Stimulated activated memory B cell treated with anti-CD40 and anti-IgM and Interleukin-4, amounts not matched to agents 10 μg/mL and 1 μg/mL and 100 μg/mL, for 72 hours (primary cell): Measurements from ENCODE around the gene SLFN13.
"Not testable (repeated sequence)": the region's sequence is repeated elsewhere in the genome, so short reads cannot be mapped to it uniquely, and the experiment has no call there.

Experiments
- ATAC-seq: fragments of 150-1000 bp; cut with Tn5 transposase; 2 replicates; pipeline ENCODE4 v1.10.0; 2021
- H3K27ac Mint-ChIP-seq: one replicate; pipeline ENCODE4 v1.8.0; 2022; ENCODE audit warnings: mild to moderate bottlenecking, mixed read lengths
- H3K27me3 Mint-ChIP-seq: one replicate; pipeline ENCODE4 v1.8.0; 2022; ENCODE audit warnings: mixed read lengths
- H3K36me3 Mint-ChIP-seq: one replicate; pipeline ENCODE4 v1.8.0; 2022; ENCODE audit warnings: mixed read lengths
- H3K4me1 Mint-ChIP-seq: one replicate; pipeline ENCODE4 v1.8.0; 2022; ENCODE audit warnings: mixed read lengths
- H3K4me3 Mint-ChIP-seq: one replicate; pipeline ENCODE4 v1.8.0; 2022; ENCODE audit warnings: mild to moderate bottlenecking, moderate library complexity, mixed read lengths
- H3K9me3 Mint-ChIP-seq: one replicate; pipeline ENCODE4 v1.8.0; 2022; ENCODE audit warnings: mixed read lengths

Gene SLFN13

DNA sequence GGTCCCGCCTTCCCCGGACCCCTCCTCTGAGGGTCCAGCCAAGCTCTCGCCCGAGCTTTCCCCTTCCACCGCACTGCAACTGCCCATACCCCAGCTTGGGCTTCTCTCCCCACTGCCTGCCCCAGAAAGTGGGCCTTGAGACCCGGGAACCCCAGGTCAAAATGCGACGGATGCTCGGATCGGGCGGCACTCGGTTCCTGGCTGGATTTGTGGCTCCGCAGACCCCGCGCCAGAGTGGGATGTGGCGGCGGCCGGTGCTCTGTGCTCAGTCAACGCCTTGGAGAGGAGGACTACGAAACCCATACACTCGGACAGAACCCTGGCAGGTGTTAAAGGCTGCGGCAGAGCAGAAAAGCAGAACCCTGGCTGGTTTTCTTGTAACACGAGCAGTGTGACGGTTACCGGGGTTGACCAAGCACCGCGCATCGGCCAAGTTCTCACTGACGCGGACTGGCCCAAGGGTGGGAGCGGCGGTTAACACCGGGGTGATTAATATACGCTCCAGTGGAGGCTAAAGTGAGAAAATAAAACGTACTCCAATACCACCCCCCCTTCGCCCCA lies 885 bp upstream of the SLFN13 start:
- H3K27me3 Mint-ChIP-seq, result no peaks in the 10 kb centered on the region
- peak overlapping the region; percentile 93 for H3K4me3 Mint-ChIP-seq
- no peaks in the 10 kb centered on the region for H3K9me3 Mint-ChIP-seq
- ATAC-seq, result peak; percentile 59
- peak overlapping the region; percentile 86 for H3K27ac Mint-ChIP-seq
- H3K36me3 Mint-ChIP-seq, result no peaks in the 10 kb centered on the region
- H3K4me1 Mint-ChIP-seq, result peaks cover 23% of the 10 kb centered on the region

DNA sequence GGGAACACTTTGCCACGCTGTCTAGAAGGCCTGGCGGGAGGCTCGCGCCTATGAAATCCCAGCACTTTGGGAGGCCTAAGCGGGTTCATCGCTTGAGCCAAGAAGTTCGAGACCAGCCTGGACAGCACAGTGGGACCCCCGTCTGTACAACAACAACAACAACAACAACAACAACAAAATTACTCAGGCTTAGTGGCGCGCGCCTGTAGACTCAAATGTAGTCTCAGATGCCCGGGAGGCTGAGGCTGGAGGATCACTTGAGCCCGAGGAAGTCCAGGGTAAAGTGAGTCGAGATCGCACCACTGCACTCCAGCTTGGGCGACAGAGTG lies 297 bp upstream of the SLFN13 start:
- no peak for ATAC-seq
- no peaks in the 10 kb centered on the region for H3K36me3 Mint-ChIP-seq
- no peaks in the 10 kb centered on the region for H3K9me3 Mint-ChIP-seq
- peak overlapping the region; percentile 86 for H3K27ac Mint-ChIP-seq
- peak overlapping the region; percentile 93 for H3K4me3 Mint-ChIP-seq
- no peaks in the 10 kb centered on the region for H3K27me3 Mint-ChIP-seq
- peaks cover 23% of the 10 kb centered on the region for H3K4me1 Mint-ChIP-seq

DNA sequence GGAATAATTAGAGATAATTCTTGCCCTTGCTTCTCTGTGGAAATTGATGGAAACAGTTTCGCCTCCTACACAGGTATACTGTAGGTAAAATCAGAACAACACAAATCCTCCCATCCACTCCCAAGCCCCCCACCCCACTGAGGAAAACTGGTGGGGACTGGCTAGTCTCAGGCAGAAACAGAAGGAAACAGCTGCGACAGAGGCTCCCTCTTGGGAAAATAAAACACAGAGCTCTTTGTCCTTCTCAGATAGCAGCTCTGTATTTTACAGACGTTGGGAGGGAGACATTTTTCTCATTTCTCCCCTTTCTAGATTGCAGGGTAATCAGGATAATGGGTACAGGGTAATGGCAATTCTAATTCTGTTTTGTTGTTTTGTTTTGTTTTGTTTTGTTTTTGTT lies 1.1 kb downstream of the SLFN13 start:
- Mint-ChIP-seq H3K9me3 (no peaks in the 10 kb centered on the region), H3K27me3 (no peaks in the 10 kb centered on the region), H3K4me1 (peaks cover 23% of the 10 kb centered on the region), H3K27ac (peak overlapping the region; percentile 86), H3K4me3 (peak overlapping the region; percentile 93), H3K36me3 (no peaks in the 10 kb centered on the region)
- no peak for ATAC-seq

DNA sequence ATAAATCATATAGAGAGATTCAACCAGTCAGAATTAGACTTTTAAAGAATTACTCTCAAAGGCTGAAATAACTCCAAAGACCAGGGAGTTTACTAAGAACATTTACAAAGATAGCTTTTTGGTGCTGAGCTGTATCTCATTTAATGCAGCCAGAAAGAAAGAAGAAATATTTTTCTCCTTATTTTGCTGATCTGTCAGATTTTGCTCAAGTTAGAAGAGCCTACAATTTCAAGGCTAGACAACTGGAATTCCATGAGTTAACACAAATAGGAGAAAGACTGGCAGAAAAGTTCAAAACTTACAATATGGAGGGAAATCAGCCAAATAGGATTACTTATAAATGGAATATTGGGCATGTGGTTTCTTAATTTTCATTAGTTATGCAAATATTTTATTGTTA lies 10.1 kb downstream of the SLFN13 start:
- Mint-ChIP-seq H3K9me3 (no peaks in the 10 kb centered on the region), H3K27ac (no peak overlapping the region), H3K36me3 (no peaks in the 10 kb centered on the region), H3K27me3 (no peaks in the 10 kb centered on the region), H3K4me3 (no peak overlapping the region), H3K4me1 (peaks cover 7% of the 10 kb centered on the region)
- ATAC-seq, result no peak

DNA sequence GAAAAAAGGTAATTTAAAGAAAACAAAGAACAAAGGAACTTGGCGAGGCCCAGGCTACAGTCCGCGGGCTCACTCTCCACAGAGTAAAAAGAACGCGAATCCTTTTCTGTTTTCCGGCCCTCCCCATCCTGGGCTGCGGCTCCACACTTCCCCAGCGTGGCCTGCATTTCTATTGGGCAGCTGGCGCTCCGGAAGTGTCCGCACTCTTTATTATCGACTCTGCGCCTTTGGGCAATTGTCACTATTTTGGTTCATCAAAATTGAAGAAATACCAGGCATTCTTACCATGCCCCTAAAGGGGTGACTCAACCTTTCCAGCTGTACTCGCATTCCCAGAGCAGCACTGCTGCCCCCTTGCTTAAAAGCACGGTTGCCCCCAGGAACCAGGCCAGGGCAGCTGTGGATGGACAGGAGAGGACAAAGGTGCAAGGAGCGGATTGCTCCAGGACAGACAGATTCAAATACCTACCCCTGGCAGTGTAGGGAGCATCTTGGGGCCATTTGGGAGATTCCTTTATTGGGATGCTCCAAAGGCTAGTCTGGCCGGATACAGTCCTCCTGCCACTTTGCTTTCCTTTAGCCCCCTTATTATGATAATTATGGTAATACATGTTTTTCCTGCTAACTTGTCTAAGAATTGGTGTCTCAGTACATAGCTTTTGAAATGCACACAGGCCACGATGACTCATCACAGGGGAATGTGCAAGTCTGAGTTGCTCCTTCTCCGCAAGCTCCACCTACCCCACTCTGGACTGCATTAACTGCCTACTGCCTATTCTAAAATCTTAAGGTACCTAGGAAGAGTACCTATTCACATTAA lies 15.3 kb downstream of the SLFN13 start:
- no peaks in the 10 kb centered on the region for H3K36me3 Mint-ChIP-seq
- H3K4me3 Mint-ChIP-seq, result peak overlapping the region; percentile 93
- H3K9me3 Mint-ChIP-seq, result no peaks in the 10 kb centered on the region
- peak overlapping the region; percentile 87 for H3K27ac Mint-ChIP-seq
- ATAC-seq, result peak; percentile 64
- no peaks in the 10 kb centered on the region for H3K27me3 Mint-ChIP-seq
- H3K4me1 Mint-ChIP-seq, result peaks cover 34% of the 10 kb centered on the region

DNA sequence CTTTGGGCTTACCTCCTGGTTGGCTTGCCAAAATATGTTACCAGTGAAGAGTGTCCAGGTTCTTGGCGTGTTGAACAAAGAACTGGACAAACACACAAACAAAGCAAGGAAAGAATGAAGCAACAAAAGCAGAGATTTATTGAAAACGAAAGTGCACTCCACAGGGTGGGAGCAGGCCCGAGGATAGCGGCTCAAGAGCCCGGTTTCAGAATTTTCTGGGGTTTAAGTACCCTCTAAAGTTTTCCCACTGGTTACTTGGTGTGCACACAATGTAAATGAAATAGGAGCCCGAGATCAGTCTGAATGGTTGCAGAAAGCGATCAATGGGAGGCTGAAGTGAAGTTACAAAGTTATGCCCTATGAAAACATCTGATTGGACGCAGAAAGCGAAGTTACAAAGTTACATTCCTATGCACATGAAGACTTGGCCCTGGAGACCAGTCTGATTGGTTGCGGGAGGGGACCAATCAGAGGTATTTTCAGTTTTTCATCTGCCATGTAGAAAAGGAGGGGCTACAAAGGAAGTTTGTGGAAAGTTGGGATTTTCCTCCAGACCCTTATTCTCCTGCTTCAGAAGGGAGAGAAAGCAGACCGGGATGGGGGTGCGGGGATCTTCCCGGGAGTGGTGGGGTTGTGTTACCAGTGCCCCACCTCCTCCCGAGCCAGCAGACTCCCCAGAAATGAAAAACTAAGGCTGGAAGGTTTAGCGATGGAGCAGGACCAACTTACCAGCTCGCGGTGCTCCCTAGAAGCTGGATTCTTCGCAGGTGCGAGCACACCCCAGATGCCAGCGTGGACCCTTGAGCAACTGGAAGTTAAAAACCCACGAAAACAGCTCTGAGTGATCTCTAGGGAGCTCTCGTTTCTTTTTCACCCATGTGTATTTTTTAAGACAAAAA lies 16.1 kb downstream of the SLFN13 start, which contains the start of gene SLFN12:
Gene SLFN12 (minus strand): TSS at position 325 of the 899 bp plus-strand sequence. CDS start 9,472 bp downstream, outside the sequence.
- Mint-ChIP-seq H3K4me3 (peak within 1 kb of the TSS; percentile 93), H3K27ac (peak within 1 kb of the TSS; percentile 87), H3K4me1 (peaks cover 39% of the 10 kb centered on the region), H3K27me3 (no peaks in the 10 kb centered on the region), H3K9me3 (no peaks in the 10 kb centered on the region), H3K36me3 (no peaks in the 10 kb centered on the region)
- peak; percentile 93 for ATAC-seq

DNA sequence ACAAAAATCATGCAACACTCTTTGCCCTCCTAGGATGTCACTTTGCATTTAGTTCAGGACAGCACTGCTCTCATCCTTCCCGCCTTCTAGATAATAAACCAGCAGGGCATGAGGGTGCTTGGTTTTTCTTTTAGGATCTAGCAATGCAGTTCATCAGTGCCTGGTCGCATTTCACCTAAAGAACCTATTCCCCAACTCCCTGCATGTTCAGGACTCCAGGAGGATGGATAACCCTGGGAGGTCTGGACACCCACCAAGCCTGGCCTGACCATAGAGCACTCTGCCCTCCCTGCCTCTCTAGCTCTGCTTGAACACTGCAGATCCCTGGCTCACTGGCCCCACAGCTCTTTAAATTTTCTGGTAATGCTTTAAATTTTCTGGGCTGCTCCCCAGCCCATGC lies 18.9 kb downstream of the SLFN13 start:
- no peak overlapping the region for H3K4me3 Mint-ChIP-seq
- no peaks in the 10 kb centered on the region for H3K27me3 Mint-ChIP-seq
- no peaks in the 10 kb centered on the region for H3K9me3 Mint-ChIP-seq
- no peaks in the 10 kb centered on the region for H3K36me3 Mint-ChIP-seq
- ATAC-seq, result no peak
- H3K4me1 Mint-ChIP-seq, result peaks cover 39% of the 10 kb centered on the region
- no peak overlapping the region for H3K27ac Mint-ChIP-seq

DNA sequence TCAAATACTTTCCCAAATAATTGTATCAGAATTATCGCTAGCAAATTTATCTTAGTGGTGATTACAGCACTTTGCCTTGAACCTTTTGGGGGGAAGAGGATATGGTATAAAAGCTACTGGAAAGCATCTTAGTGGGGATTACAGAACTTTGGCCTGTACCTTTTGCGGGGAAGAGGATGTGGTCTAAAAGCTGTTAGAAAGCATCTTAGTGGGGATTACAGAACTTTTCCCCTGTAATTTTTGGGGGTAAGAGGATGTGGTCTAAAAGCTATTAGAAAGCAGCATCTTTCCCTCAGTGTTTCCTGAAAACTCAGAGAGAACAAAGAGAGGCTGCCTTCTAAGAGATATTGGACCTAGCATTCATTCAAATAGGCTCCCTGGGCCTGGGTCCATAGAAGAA lies 20.3 kb downstream of the SLFN13 start:
- Mint-ChIP-seq H3K36me3 (no peaks in the 10 kb centered on the region), H3K27me3 (no peaks in the 10 kb centered on the region), H3K27ac (no peak overlapping the region), H3K9me3 (no peaks in the 10 kb centered on the region), H3K4me3 (no peak overlapping the region), H3K4me1 (peaks cover 30% of the 10 kb centered on the region)
- no peak for ATAC-seq

DNA sequence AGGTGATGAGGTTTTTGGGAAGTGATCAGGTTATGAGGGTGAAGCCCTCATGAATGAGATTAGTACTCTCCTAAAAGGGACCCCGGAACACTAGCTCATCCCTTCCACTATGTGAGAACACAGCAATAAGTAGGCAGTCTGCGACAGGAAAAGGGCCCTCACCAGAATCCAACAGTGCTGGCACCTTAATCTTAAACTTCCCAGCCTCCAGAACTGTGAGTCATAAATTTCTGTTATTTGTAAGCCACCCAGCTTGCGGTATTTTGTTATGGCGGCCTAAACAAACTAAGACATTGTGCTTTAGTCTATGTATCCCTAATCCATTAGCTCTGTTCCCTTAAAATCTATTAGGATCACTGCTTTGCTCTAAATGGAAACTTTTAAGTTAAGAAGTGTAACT lies 24.8 kb downstream of the SLFN13 start:
- no peaks in the 10 kb centered on the region for H3K27me3 Mint-ChIP-seq
- no peak for ATAC-seq
- no peaks in the 10 kb centered on the region for H3K9me3 Mint-ChIP-seq
- peaks cover 21% of the 10 kb centered on the region for H3K36me3 Mint-ChIP-seq
- no peak overlapping the region for H3K4me3 Mint-ChIP-seq
- H3K27ac Mint-ChIP-seq, result no peak overlapping the region
- H3K4me1 Mint-ChIP-seq, result peaks cover 10% of the 10 kb centered on the region

DNA sequence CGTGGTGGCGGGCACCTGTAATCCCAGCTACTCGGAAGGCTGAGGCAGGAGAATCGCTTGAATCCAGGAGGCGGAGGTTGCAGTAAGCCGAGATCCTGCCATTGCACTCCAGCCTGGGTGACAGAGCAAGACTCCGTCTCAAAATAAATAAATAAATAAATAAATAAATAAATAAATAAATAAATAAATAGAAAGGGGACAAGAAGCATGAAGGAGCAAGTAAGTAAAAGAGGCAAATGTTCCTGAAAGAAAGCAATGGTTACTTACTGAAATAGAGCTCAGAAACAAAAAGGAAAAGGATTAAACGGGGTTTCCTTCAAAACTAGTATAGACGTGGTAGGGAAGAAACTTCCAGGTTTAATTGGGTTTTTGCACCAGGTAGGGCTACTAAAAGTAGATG lies 27.5 kb downstream of the SLFN13 start:
- not testable (repeated sequence) for H3K27me3 Mint-ChIP-seq, ATAC-seq, H3K4me3 Mint-ChIP-seq, H3K4me1 Mint-ChIP-seq, H3K9me3 Mint-ChIP-seq, H3K27ac Mint-ChIP-seq
- peaks cover 21% of the 10 kb centered on the region for H3K36me3 Mint-ChIP-seq

DNA sequence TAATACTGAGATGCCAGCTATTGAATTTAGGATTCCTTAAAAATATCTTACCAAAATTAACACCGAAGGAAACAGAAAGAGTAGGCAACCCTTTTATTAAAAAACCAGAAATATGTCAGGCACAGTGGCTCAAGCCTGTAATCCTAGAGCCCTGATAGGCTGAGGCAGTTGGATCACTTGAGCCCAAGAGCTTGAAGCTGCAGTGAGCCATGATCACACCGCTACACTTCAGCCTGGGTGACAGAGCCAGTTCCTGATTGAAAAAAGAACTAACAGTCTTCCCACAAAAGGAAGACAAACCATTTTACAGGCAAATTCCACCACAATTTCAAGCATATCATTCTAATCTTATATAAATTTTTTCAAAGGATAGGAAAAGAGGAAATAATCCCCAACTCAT lies 31.9 kb downstream of the SLFN13 start:
- no peaks in the 10 kb centered on the region for H3K9me3 Mint-ChIP-seq
- no peaks in the 10 kb centered on the region for H3K27me3 Mint-ChIP-seq
- no peak overlapping the region for H3K4me3 Mint-ChIP-seq
- peaks cover 4% of the 10 kb centered on the region for H3K4me1 Mint-ChIP-seq
- peaks cover 42% of the 10 kb centered on the region for H3K36me3 Mint-ChIP-seq
- no peak for ATAC-seq
- H3K27ac Mint-ChIP-seq, result no peak overlapping the region

DNA sequence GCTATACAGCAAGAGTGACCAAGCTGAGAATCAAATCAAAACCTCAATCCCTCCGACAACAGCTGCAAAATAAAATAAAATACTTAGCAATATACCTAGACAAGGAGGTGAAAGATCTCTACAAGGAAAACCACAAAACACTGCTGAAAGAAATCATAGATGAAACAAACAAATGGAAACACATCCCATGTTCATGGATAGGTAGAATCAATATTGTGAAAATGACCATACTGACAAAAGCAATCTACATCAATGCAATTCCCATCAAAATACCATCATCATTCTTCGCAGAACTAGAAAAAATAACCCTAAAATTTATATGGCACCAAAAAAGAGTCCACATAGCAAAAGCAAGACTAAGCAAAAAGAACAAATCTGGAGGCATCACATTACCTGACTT lies 33.9 kb downstream of the SLFN13 start:
- ATAC-seq, H3K27me3 Mint-ChIP-seq, H3K4me3 Mint-ChIP-seq, H3K9me3 Mint-ChIP-seq, H3K27ac Mint-ChIP-seq, H3K4me1 Mint-ChIP-seq: not testable (repeated sequence)
- H3K36me3 Mint-ChIP-seq, result peaks cover 51% of the 10 kb centered on the region

DNA sequence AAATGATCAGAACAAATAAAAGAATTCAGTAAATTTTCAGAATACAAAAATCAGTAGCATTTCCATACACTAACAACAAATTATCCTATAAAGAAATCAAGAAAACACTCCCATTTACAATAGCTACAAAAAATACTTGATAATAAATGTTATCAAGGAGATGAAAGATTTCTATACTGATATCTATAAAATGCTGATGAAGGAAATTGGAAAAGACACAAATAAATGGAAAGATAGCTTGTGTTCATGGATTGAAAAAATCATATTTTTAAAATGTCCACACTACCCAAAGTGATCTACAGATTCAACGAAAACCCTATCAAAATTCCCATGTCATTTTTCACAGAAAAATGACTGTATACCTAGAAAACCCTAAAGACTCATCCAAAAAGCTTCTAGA lies 34.3 kb downstream of the SLFN13 start:
- Mint-ChIP-seq H3K27ac (no peak overlapping the region), H3K27me3 (no peaks in the 10 kb centered on the region), H3K4me3 (no peak overlapping the region), H3K36me3 (peaks cover 51% of the 10 kb centered on the region), H3K9me3 (no peaks in the 10 kb centered on the region), H3K4me1 (peaks cover 4% of the 10 kb centered on the region)
- no peak for ATAC-seq

DNA sequence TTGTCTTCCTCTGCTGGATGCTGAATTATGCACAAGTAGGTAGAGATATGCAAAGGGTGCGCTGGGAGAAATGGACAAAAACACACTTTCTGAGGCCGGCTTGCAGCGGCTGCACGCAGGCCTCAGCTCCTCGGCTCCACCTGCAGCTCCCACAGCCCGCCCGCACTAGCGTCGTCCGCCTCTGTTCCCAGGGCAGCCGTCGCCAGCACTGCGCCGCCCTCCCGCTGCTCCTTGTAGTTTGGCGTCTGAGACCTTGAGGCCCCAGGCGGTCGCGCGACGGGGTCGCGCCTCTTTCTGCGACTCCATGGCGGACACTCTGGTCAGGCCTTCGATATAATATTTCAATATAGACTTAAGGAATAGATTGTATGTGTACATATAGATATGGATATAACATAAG lies 41.0 kb downstream of the SLFN13 start:
- no peak overlapping the region for H3K27ac Mint-ChIP-seq
- no peaks in the 10 kb centered on the region for H3K27me3 Mint-ChIP-seq
- ATAC-seq, result no peak
- H3K4me1 Mint-ChIP-seq, result no peaks in the 10 kb centered on the region
- no peak overlapping the region for H3K4me3 Mint-ChIP-seq
- H3K36me3 Mint-ChIP-seq, result peaks cover 33% of the 10 kb centered on the region
- H3K9me3 Mint-ChIP-seq, result peaks cover 3% of the 10 kb centered on the region

DNA sequence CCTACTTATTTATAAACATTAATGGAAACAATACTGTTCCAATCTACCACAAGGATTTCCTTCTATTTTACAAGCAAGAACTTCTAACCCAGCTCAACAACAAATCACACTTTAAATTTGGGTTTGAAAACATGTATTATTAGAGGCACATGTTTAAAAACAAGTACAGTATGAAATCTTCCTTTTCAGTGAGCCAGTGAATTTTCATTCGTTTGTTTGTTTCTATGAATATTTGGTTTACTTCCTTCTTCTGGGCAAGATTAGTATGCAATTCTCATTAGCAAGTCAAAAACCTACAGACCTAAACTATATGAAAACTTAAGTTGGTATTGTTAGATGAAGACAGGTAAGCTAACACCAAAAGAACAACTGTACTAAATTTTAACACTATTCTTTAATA lies 42.0 kb downstream of the SLFN13 start:
- Mint-ChIP-seq H3K36me3 (peaks cover 27% of the 10 kb centered on the region), H3K27ac (no peak overlapping the region), H3K27me3 (no peaks in the 10 kb centered on the region), H3K4me1 (no peaks in the 10 kb centered on the region), H3K4me3 (no peak overlapping the region), H3K9me3 (peaks cover 3% of the 10 kb centered on the region)
- ATAC-seq, result no peak
